ENCODE measurements around the gene ARPC1B.
A peak's percentile ranks its signal among the peaks of the same experiment; 100 is the strongest.

GRCh38 chr7:99365318-99366141 lies 9.0 kb upstream of the ARPC1B start:
- TF ChIP-seq CTCF (conservative IDR thresholded peaks at IDR 0.05 in 1 of 2, IDR thresholded peaks at IDR 0.05 in 1 of 2; ENCODE audit: low read depth in 1 of 2, low read length in 2 of 2), result peak; percentile 23 to 58
- no peak for TF ChIP-seq EZH2 (IDR thresholded peaks at IDR 0.05; ENCODE audit: low read length, missing control alignments)

All from fibroblast of lung (primary cell).